ENCODE results near the gene CPLX3.

Gene CPLX3

GRCh38 chr15:74845208-74845568 lies 18.8 kb downstream of the CPLX3 start:
- no peak for DNase-seq (ENCODE audit: low read depth)

- DNase-seq (ENCODE audit: low read depth), result no peak
Measured at GRCh38 chr15:74845581-74845980, 19.2 kb downstream of the CPLX3 start.

GRCh38 chr15:74847432-74847831 lies 21.0 kb downstream of the CPLX3 start:
- DNase-seq (ENCODE audit: low read depth), result no peak

GRCh38 chr15:74850393-74850792 lies 24.0 kb downstream of the CPLX3 start:
- no peak for DNase-seq (ENCODE audit: low read depth)

- DNase-seq (ENCODE audit: low read depth), result no peak
Measured at GRCh38 chr15:74851960-74852359, 25.5 kb downstream of the CPLX3 start.

GRCh38 chr15:74854453-74855022 lies 28.1 kb downstream of the CPLX3 start:
- DNase-seq (ENCODE audit: low read depth), result no peak

GRCh38 chr15:74855857-74856256 lies 29.4 kb downstream of the CPLX3 start:
- no peak for DNase-seq (ENCODE audit: low read depth)

GRCh38 chr15:74856537-74856936 lies 30.1 kb downstream of the CPLX3 start:
- no peak for DNase-seq (ENCODE audit: low read depth)

- no peak for DNase-seq (ENCODE audit: low read depth)
Measured at GRCh38 chr15:74857082-74857655, 30.7 kb downstream of the CPLX3 start.

- no peak for DNase-seq (ENCODE audit: low read depth)
Measured at GRCh38 chr15:74857671-74858368, 31.4 kb downstream of the CPLX3 start.

GRCh38 chr15:74858369-74858740 lies 31.9 kb downstream of the CPLX3 start:
- DNase-seq (ENCODE audit: low read depth), result no peak

GRCh38 chr15:74863239-74864056 lies 37.0 kb downstream of the CPLX3 start:
- peak; percentile 66 for DNase-seq (ENCODE audit: low read depth)

GRCh38 chr15:74864296-74864695 lies 37.9 kb downstream of the CPLX3 start:
- DNase-seq (ENCODE audit: low read depth), result no peak

- DNase-seq (ENCODE audit: low read depth), result no peak
Measured at GRCh38 chr15:74865316-74865715, 38.9 kb downstream of the CPLX3 start.

GRCh38 chr15:74866090-74866489 lies 39.7 kb downstream of the CPLX3 start:
- peak; percentile 79 for DNase-seq (ENCODE audit: low read depth)

- no peak for DNase-seq (ENCODE audit: low read depth)
Measured at GRCh38 chr15:74867466-74868038, 41.1 kb downstream of the CPLX3 start.

GRCh38 chr15:74868059-74868458 lies 41.6 kb downstream of the CPLX3 start:
- DNase-seq (ENCODE audit: low read depth), result no peak

- no peak for DNase-seq (ENCODE audit: low read depth)
Measured at GRCh38 chr15:74869372-74869725, 42.9 kb downstream of the CPLX3 start.

- no peak for DNase-seq (ENCODE audit: low read depth)
Measured at GRCh38 chr15:74869726-74870407, 43.4 kb downstream of the CPLX3 start.

GRCh38 chr15:74870436-74871215 lies 44.2 kb downstream of the CPLX3 start:
- DNase-seq (ENCODE audit: low read depth), result peak; percentile 36

GRCh38 chr15:74872702-74873035 lies 46.2 kb downstream of the CPLX3 start:
- DNase-seq (ENCODE audit: low read depth), result no peak

Data from ELR (cell line).